ENCODE results near the gene BLM. TPM values are rescaled to one million over a fixed set of nuclear protein-coding genes. Genes with fewer than 3 reads are reported as not detected.

The BLM gene
- total RNA-seq, 1 donor from 2014 or later = 58.0 TPM

DNA sequence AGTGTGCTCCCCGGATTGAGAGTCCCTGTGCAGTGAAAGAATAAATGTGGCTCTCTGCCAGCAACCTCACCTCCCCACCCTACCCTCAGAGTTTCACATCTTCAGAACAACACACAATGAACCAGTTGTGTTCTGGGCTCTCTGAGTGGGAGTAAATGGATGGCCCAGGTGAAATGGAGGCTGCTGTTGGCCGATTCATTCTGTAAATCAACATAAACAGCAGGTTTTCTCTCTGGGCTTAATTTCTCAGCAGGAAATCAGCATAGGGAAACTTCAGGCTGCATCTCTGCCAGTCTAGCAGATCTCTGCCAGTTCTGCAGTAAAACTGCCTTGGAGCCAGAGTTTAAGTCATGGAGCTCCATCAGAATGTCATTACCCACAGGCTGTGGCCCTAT, 96.6 kb downstream of the BLM start:
- no peaks in the 10 kb centered on the region for H3F3A ChIP-seq (ENCODE audit: low read depth)
- H3K4me3 Mint-ChIP-seq = no peak overlapping the region
- peaks cover 8% of the 10 kb centered on the region for H3K27me3 Mint-ChIP-seq (ENCODE audit: insufficient read depth, low read depth)
- H3K79me2 ChIP-seq (ENCODE audit: low read depth) = no peaks in the 10 kb centered on the region
- peaks cover 6% of the 10 kb centered on the region for H3K4me1 ChIP-seq
- H3K27ac Mint-ChIP-seq = no peak overlapping the region
- no peak overlapping the region for H2AFZ ChIP-seq (replicated peaks)
- H3K36me3 ChIP-seq = peaks cover 5% of the 10 kb centered on the region
- H3K9ac ChIP-seq = no peak overlapping the region
- H3K27me3 ChIP-seq = no peaks in the 10 kb centered on the region
- H3K9me3 Mint-ChIP-seq = no peaks in the 10 kb centered on the region
- no peaks in the 10 kb centered on the region for H3K4me1 Mint-ChIP-seq
- TF ChIP-seq EZH2phosphoT487 (IDR thresholded peaks at IDR 0.05) (no peak), EZH2 (IDR thresholded peaks at IDR 0.05) (no peak)
- TF ChIP-seq, protein P1, sequence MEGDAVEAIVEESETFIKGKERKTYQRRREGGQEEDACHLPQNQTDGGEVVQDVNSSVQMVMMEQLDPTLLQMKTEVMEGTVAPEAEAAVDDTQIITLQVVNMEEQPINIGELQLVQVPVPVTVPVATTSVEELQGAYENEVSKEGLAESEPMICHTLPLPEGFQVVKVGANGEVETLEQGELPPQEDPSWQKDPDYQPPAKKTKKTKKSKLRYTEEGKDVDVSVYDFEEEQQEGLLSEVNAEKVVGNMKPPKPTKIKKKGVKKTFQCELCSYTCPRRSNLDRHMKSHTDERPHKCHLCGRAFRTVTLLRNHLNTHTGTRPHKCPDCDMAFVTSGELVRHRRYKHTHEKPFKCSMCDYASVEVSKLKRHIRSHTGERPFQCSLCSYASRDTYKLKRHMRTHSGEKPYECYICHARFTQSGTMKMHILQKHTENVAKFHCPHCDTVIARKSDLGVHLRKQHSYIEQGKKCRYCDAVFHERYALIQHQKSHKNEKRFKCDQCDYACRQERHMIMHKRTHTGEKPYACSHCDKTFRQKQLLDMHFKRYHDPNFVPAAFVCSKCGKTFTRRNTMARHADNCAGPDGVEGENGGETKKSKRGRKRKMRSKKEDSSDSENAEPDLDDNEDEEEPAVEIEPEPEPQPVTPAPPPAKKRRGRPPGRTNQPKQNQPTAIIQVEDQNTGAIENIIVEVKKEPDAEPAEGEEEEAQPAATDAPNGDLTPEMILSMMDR (IDR thresholded peaks at IDR 0.05) = no peak
- no peak overlapping the region for H3K4me3 ChIP-seq
- H3K27ac ChIP-seq = no peak overlapping the region
- H4K20me1 ChIP-seq (ENCODE audit: low read depth) = no peaks in the 10 kb centered on the region
- H3K9me3 ChIP-seq (ENCODE audit: low read depth) = no peaks in the 10 kb centered on the region
- no peak overlapping the region for H3K4me2 ChIP-seq
- no peak for DNase-seq (ENCODE audit: low spot score)
- peaks cover 16% of the 10 kb centered on the region for H3K36me3 Mint-ChIP-seq

DNA sequence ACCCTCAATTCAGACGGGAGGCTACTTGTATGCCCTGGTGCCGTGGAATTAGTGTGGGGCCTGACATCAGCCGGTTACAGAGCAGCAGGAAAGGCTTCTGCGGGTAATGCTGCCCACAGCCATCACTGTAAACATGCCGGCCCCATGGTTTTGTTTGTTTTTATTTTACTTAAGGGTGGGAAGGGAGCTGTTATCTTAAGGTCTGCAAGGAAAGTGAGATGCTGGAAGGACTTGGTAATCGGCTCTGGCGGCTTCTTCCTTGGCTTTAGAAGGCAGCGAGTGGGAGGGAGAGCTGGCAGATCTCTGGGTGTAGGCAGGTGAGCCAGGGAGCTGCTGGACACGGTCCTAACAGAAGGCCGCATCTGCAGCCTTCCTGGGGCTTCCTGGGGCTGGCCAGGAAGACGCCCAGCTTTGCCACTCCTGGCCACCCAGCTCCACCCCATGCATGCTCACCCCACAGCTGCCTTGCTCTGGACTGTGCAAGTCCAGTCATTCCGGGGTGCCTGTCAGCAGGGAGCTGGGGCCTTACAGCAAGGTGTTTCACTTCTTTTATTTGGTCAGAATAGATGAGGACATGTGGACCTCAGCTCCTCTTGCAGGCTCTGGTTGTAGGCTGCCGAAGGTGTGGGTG, 97.2 kb downstream of the BLM start:
- Histone ChIP-seq H3K4me1 (peaks cover 6% of the 10 kb centered on the region), H3K4me2 (no peak overlapping the region), H3K9ac (no peak overlapping the region), H3K79me2 (ENCODE audit: low read depth) (no peaks in the 10 kb centered on the region), H3K9me3 (ENCODE audit: low read depth) (no peaks in the 10 kb centered on the region), H3K27me3 (no peaks in the 10 kb centered on the region), H3K27ac (no peak overlapping the region), H2AFZ (replicated peaks) (no peak overlapping the region), H3K4me3 (no peak overlapping the region), H3F3A (ENCODE audit: low read depth) (no peaks in the 10 kb centered on the region), H4K20me1 (ENCODE audit: low read depth) (no peaks in the 10 kb centered on the region), H3K36me3 (peaks cover 5% of the 10 kb centered on the region)
- peaks cover 8% of the 10 kb centered on the region for H3K27me3 Mint-ChIP-seq (ENCODE audit: insufficient read depth, low read depth)
- H3K27ac Mint-ChIP-seq = no peak overlapping the region
- H3K4me3 Mint-ChIP-seq = no peak overlapping the region
- H3K4me1 Mint-ChIP-seq = no peaks in the 10 kb centered on the region
- TF ChIP-seq, protein P1 (IDR thresholded peaks at IDR 0.05) = no peak
- TF ChIP-seq EZH2phosphoT487 (IDR thresholded peaks at IDR 0.05) = no peak
- no peak for TF ChIP-seq EZH2 (IDR thresholded peaks at IDR 0.05)
- no peak for DNase-seq (ENCODE audit: low spot score)
- H3K36me3 Mint-ChIP-seq = peaks cover 13% of the 10 kb centered on the region
- no peaks in the 10 kb centered on the region for H3K9me3 Mint-ChIP-seq

DNA sequence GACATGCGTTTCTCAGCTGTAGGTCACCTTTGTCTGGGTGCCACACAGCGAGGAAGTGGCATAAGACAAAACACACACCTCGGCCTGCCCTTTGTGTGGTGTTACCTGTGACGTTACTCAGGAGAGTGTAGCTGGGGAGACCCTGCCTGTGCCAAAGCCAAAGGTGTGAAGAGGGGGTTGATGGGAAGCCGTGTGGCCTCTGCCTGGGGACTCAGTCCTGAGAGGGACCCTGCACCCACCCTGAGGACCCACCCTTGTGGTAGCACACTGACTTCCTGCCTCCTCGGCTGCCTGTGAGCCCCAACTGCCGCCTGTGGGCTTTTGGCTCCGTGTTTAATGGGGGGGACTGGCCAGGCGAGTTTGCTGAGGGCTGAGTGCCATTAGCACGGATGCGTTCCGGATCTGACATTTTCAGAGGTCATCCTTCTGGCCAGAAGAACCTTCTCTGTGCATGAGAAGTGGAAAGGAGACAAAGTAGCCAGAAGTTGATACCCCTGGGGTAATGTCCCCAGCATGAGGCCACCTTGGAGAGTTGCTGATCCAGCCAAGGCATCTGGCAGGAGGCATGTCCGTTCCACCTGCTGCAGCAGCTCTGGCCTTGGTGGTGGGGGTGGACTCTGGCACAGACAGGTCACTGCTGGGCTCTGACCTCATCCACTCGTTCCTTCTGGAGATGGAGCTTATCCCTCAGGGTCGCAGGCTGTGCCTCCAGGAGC, 99.4 kb downstream of the BLM start:
- no peaks in the 10 kb centered on the region for H3F3A ChIP-seq (ENCODE audit: low read depth)
- H3K27ac ChIP-seq = no peak overlapping the region
- no peak overlapping the region for H2AFZ ChIP-seq (replicated peaks)
- H3K27ac Mint-ChIP-seq = no peak overlapping the region
- H3K27me3 Mint-ChIP-seq (ENCODE audit: insufficient read depth, low read depth) = peaks cover 8% of the 10 kb centered on the region
- no peak overlapping the region for H3K9ac ChIP-seq
- peaks cover 6% of the 10 kb centered on the region for H3K4me1 ChIP-seq
- no peaks in the 10 kb centered on the region for H3K79me2 ChIP-seq (ENCODE audit: low read depth)
- no peaks in the 10 kb centered on the region for H3K9me3 ChIP-seq (ENCODE audit: low read depth)
- peaks cover 9% of the 10 kb centered on the region for H3K36me3 Mint-ChIP-seq
- H3K4me2 ChIP-seq = no peak overlapping the region
- H3K4me3 ChIP-seq = no peak overlapping the region
- H3K4me3 Mint-ChIP-seq = no peak overlapping the region
- H4K20me1 ChIP-seq (ENCODE audit: low read depth) = no peaks in the 10 kb centered on the region
- H3K27me3 ChIP-seq = no peaks in the 10 kb centered on the region
- no peaks in the 10 kb centered on the region for H3K9me3 Mint-ChIP-seq
- TF ChIP-seq EZH2 (IDR thresholded peaks at IDR 0.05) (no peak), EZH2phosphoT487 (IDR thresholded peaks at IDR 0.05) (no peak)
- TF ChIP-seq, protein P1 (IDR thresholded peaks at IDR 0.05) = no peak
- no peaks in the 10 kb centered on the region for H3K4me1 Mint-ChIP-seq
- no peak for DNase-seq (ENCODE audit: low spot score)
- peaks cover under 1% of the 10 kb centered on the region for H3K36me3 ChIP-seq

Measured in neural progenitor cell (in vitro differentiated cells).